Caco-2 (cell line): ENCODE results near the gene GDF10. TPM values are rescaled to one million over a fixed set of nuclear protein-coding genes. Genes with fewer than 3 reads are reported as not detected.

ENCODE experiments used
- BruUV-seq: library from RNA; stranded (reverse); fragments of 400-500 nt; replicated peaks from 2 replicates; lab custom pipeline; 2021; lab: Mats Ljungman, UMichigan
- CTCF ChIA-PET: fragments of 300-600 bp; sonication (Branson Sonifier 250); formaldehyde crosslinking; loops from one replicate; lab custom pipeline; 2022; ENCODE audit warnings: antibody characterized with exemption; lab: Charles Lee
- POLR2A ChIA-PET: fragments of 300-600 bp; sonication (Branson Sonifier 250); formaldehyde crosslinking; loops from one replicate; lab custom pipeline; 2022; ENCODE audit warnings: antibody characterized with exemption; lab: Charles Lee
- DNase-seq, 2 experiments: peaks; one replicate each; pipeline versions ENCODE4 v3.0.0 to v3.0.0-alpha.2; 2020 to 2022
- H3K27me3 ChIP-seq: replicated peaks from 2 replicates; pipeline ENCODE4 v1.6.0; 2011; ENCODE audit warnings: low read length; ENCODE audit not compliant: control insufficient read depth, insufficient read depth
- H3K36me3 ChIP-seq: 2 replicates; pipeline ENCODE4 v1.5.1; 2011; ENCODE audit warnings: low read length; ENCODE audit not compliant: control insufficient read depth, insufficient read depth
- H3K4me1 ChIP-seq: fragments of 250-450 bp; sonication (Bioruptor Pico); 2 replicates; pipeline ENCODE4 v1.5.1; 2020; ENCODE audit warnings: mild to moderate bottlenecking
- H3K4me3 ChIP-seq: 2 replicates; pipeline ENCODE4 v1.5.1; 2011; ENCODE audit warnings: low read depth, mild to moderate bottlenecking, control low read depth, low read length
- H3K9me3 ChIP-seq: fragments of 250-450 bp; sonication (Bioruptor Pico); 2 replicates; pipeline ENCODE4 v1.5.1; 2020; ENCODE audit warnings: mild to moderate bottlenecking, moderate library complexity
- H3K27ac Mint-ChIP-seq: one replicate; pipeline ENCODE4 v1.8.0; 2022; ENCODE audit warnings: mixed read lengths; ENCODE audit not compliant: unreplicated experiment
- H3K27me3 Mint-ChIP-seq: one replicate; pipeline ENCODE4 v1.8.0; 2022; ENCODE audit warnings: mixed read lengths; ENCODE audit not compliant: insufficient read depth, unreplicated experiment
- H3K36me3 Mint-ChIP-seq: one replicate; pipeline ENCODE4 v1.8.0; 2022; ENCODE audit warnings: mild to moderate bottlenecking, mixed read lengths; ENCODE audit not compliant: insufficient read depth, unreplicated experiment
- H3K4me1 Mint-ChIP-seq: one replicate; pipeline ENCODE4 v1.8.0; 2022; ENCODE audit warnings: low read depth, mixed read lengths; ENCODE audit not compliant: unreplicated experiment
- H3K4me3 Mint-ChIP-seq: one replicate; pipeline ENCODE4 v1.8.0; 2022; ENCODE audit warnings: mild to moderate bottlenecking, moderate library complexity, mixed read lengths; ENCODE audit not compliant: unreplicated experiment
- H3K9me3 Mint-ChIP-seq: one replicate; pipeline ENCODE4 v1.8.0; 2022; ENCODE audit warnings: mixed read lengths; ENCODE audit not compliant: unreplicated experiment
- intact Hi-C: fragments of 100-400 bp; cut with micrococcal nuclease; formaldehyde crosslinking; loops from one replicate; pipeline ENCODE4 v1.10.0; 2022; ENCODE audit not compliant: unreplicated experiment
- total RNA-seq: library from RNA; stranded (reverse); gene quantifications from 2 replicates; pipeline ENCODE4 v1.2.3, GENCODE V29; 2022
- TF ChIP-seq, protein P1 (sequence below), 2 experiments: fragments of 200-600 bp in 1 of 2; IDR thresholded peaks; 1 replicate in 1 of 2; 2 replicates in 1 of 2; pipeline versions ENCODE4 v1.5.1 to v1.8.0; 2011 to 2022; ENCODE audit warnings: antibody characterized with exemption in 1 of 2, control low read depth in 1 of 2, inconsistent platforms in 1 of 2, low read depth in 1 of 2, low read length in 1 of 2, mild to moderate bottlenecking in 1 of 2, moderate library complexity in 1 of 2; ENCODE audit not compliant: insufficient read depth in 1 of 2, severe bottlenecking in 1 of 2, unreplicated experiment in 1 of 2

The GDF10 gene
- total RNA-seq, 1 experiment from 2014 or later = not detected

- H3K36me3 Mint-ChIP-seq = no peaks in the 10 kb centered on the region
- DNase-seq = no peak
- H3K27ac Mint-ChIP-seq = no peak overlapping the region
- H3K4me3 ChIP-seq = no peak overlapping the region
- TF ChIP-seq, protein P1, sequence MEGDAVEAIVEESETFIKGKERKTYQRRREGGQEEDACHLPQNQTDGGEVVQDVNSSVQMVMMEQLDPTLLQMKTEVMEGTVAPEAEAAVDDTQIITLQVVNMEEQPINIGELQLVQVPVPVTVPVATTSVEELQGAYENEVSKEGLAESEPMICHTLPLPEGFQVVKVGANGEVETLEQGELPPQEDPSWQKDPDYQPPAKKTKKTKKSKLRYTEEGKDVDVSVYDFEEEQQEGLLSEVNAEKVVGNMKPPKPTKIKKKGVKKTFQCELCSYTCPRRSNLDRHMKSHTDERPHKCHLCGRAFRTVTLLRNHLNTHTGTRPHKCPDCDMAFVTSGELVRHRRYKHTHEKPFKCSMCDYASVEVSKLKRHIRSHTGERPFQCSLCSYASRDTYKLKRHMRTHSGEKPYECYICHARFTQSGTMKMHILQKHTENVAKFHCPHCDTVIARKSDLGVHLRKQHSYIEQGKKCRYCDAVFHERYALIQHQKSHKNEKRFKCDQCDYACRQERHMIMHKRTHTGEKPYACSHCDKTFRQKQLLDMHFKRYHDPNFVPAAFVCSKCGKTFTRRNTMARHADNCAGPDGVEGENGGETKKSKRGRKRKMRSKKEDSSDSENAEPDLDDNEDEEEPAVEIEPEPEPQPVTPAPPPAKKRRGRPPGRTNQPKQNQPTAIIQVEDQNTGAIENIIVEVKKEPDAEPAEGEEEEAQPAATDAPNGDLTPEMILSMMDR (IDR thresholded peaks at IDR 0.05; ENCODE audit: insufficient read depth in 1 of 2, low read depth in 1 of 2, low read length in 1 of 2, severe bottlenecking in 1 of 2, unreplicated experiment in 1 of 2) = no peak
- ChIA-PET CTCF (interaction anchor here (1.0 kb wide), 1 partner anchor 319 kb away, joined by 6 read pairs; no protein-coding TSS in a partner anchor), POLR2A (no interaction called here)
- H3K9me3 ChIP-seq = no peaks in the 10 kb centered on the region
- intact Hi-C loops = no loop called here
- peaks cover 8% of the 10 kb centered on the region for H3K27me3 Mint-ChIP-seq
- BruUV-seq = no TSS peak
- peaks cover 6% of the 10 kb centered on the region for H3K4me1 Mint-ChIP-seq
- no peaks in the 10 kb centered on the region for H3K4me1 ChIP-seq
- H3K4me3 Mint-ChIP-seq = no peak overlapping the region
- H3K9me3 Mint-ChIP-seq = peaks cover 8% of the 10 kb centered on the region
- H3K36me3 ChIP-seq = no peaks in the 10 kb centered on the region
- no peaks in the 10 kb centered on the region for H3K27me3 ChIP-seq
Observed at GRCh38 chr10:47314416-47314970, 14.5 kb downstream of the GDF10 start.

DNA sequence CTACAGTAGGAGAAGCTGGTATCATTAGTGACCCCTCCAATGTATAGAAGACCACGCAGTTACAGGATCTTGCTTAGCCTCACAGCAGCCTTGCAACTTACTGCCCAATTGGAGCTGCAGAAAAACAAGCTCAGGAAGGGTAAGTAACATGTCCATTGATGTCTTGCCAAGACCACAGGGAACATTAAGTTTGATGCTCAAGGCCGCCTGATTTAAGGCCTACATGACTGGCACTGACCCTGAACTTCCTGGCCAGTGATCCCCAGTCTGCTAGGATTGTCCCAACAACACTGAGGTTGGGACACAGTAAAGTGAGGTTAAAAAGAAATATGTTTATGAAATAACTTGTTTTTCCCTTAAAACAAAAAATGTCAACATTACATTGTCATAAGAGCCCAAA, 15.4 kb downstream of the GDF10 start:
- H3K27me3 Mint-ChIP-seq = peaks cover 7% of the 10 kb centered on the region
- H3K4me3 Mint-ChIP-seq = no peak overlapping the region
- Histone ChIP-seq H3K4me1 (no peaks in the 10 kb centered on the region), H3K4me3 (no peak overlapping the region), H3K9me3 (0 out of 2 replicates have a peak, but pooled peaks cover under 1% of the 10 kb centered on the region), H3K27me3 (no peaks in the 10 kb centered on the region), H3K36me3 (no peaks in the 10 kb centered on the region)
- BruUV-seq = no TSS peak
- no peak for DNase-seq
- TF ChIP-seq, protein P1 (IDR thresholded peaks at IDR 0.05; ENCODE audit: insufficient read depth in 1 of 2, low read depth in 1 of 2, low read length in 1 of 2, severe bottlenecking in 1 of 2, unreplicated experiment in 1 of 2) = no peak
- peaks cover 6% of the 10 kb centered on the region for H3K4me1 Mint-ChIP-seq
- no peak overlapping the region for H3K27ac Mint-ChIP-seq
- intact Hi-C loops = no loop called here
- CTCF ChIA-PET = interaction anchor here (1.9 kb wide), 1 partner anchor 291 kb away, joined by 8 read pairs; no protein-coding TSS in a partner anchor
- H3K36me3 Mint-ChIP-seq = no peaks in the 10 kb centered on the region
- peaks cover 8% of the 10 kb centered on the region for H3K9me3 Mint-ChIP-seq
- POLR2A ChIA-PET = no interaction called here

DNA sequence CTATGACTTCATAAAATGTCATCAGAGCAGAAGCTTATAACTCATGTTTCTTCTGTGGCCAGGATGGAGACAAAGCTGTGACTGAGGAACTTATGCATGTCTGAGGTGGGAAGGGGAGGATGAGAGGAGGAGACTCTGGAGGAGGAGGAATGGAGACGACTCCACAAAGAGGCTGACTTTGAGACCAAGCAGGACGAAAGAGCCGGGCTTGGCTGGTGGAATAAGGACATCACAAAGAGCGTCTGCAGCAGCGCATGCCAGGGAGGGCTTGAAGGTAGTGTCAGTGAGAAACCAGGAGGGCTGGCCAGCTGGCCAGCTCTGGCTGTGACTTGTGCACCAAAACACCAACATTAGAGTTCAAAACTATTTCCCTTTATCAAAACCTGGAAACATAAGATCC, 16.1 kb downstream of the GDF10 start:
- no peak for DNase-seq
- Histone ChIP-seq H3K36me3 (no peaks in the 10 kb centered on the region), H3K4me3 (no peak overlapping the region), H3K9me3 (0 out of 2 replicates have a peak, but pooled peaks cover 3% of the 10 kb centered on the region), H3K4me1 (no peaks in the 10 kb centered on the region), H3K27me3 (no peaks in the 10 kb centered on the region)
- H3K4me3 Mint-ChIP-seq = no peak overlapping the region
- intact Hi-C loops = no loop called here
- ChIA-PET POLR2A (no interaction called here), CTCF (interaction anchor here (0.6 to 1.9 kb wide), 2 partner anchors 292 to 321 kb away, joined by 5 to 8 read pairs; no protein-coding TSS in a partner anchor)
- peaks cover 6% of the 10 kb centered on the region for H3K4me1 Mint-ChIP-seq
- no TSS peak for BruUV-seq
- TF ChIP-seq, protein P1 (IDR thresholded peaks at IDR 0.05; ENCODE audit: insufficient read depth in 1 of 2, low read depth in 1 of 2, low read length in 1 of 2, severe bottlenecking in 1 of 2, unreplicated experiment in 1 of 2) = no peak
- H3K9me3 Mint-ChIP-seq = peaks cover 8% of the 10 kb centered on the region
- H3K27me3 Mint-ChIP-seq = peaks cover 6% of the 10 kb centered on the region
- H3K27ac Mint-ChIP-seq = no peak overlapping the region
- H3K36me3 Mint-ChIP-seq = no peaks in the 10 kb centered on the region
